HCT116 (cell line): ENCODE results near the gene GJC1.

Experiments
- CTCF ChIP-seq, 3 experiments: fragments of 200-600 bp in 1 of 3; sonication (generic) in 1 of 3; IDR thresholded peaks in 2 of 3; conservative IDR thresholded peaks in 1 of 3; 2 replicates each; pipeline ENCODE4 v1.5.1; 2012 to 2017; ENCODE audit warnings: low read depth in 2 of 3, low read length in 2 of 3, antibody characterized with exemption in 1 of 3, borderline replicate concordance in 1 of 3, control low read depth in 1 of 3, mild to moderate bottlenecking in 1 of 3, mixed read lengths in 1 of 3, mixed run types in 1 of 3, moderate library complexity in 1 of 3; ENCODE audit not compliant: insufficient read depth in 1 of 3
- EZH2 ChIP-seq: fragments of 200-600 bp; sonication (generic); IDR thresholded peaks from 2 replicates; pipeline ENCODE4 v1.6.1; 2017; ENCODE audit warnings: antibody characterized with exemption, mixed run types
- POLR2A ChIP-seq: IDR thresholded peaks from 2 replicates; pipeline ENCODE4 v1.7.0; 2011; ENCODE audit warnings: borderline replicate concordance; ENCODE audit not compliant: insufficient read depth, insufficient read length; ENCODE audit errors: extremely low read depth
- RAD21 ChIP-seq: IDR thresholded peaks from 2 replicates; pipeline ENCODE4 v1.6.1; 2012; ENCODE audit warnings: low read depth, mild to moderate bottlenecking
- TCF7L2 ChIP-seq: IDR thresholded peaks from 2 replicates; pipeline ENCODE4 v1.7.0; 2011; ENCODE audit warnings: borderline replicate concordance, inconsistent platforms; ENCODE audit not compliant: insufficient read depth, insufficient read length; ENCODE audit errors: extremely low read depth

GRCh38 chr17:44859701-44860100 lies 29.6 kb upstream of the GJC1 start:
- no peak for TF ChIP-seq POLR2A
- no peak for TF ChIP-seq RAD21
- TF ChIP-seq CTCF (IDR thresholded peaks at IDR 0.05 in 2 of 3, conservative IDR thresholded peaks at IDR 0.05 in 1 of 3; ENCODE audit: borderline replicate concordance in 1 of 3, insufficient read depth in 1 of 3, low read depth in 2 of 3, low read length in 2 of 3), result no peak
- TF ChIP-seq EZH2, result no peak
- no peak for TF ChIP-seq TCF7L2
